GM18861 (cell line): ENCODE measurements around the gene DSG4.

Experiments used
- ATAC-seq: cut with Tn5 transposase; IDR thresholded peaks from one replicate; pipeline ENCODE4 v1.9.1; 2021; ENCODE audit not compliant: unreplicated experiment

The DSG4 gene

GRCh38 chr18:31444142-31444541 lies 67.6 kb downstream of the DSG4 start:
- ATAC-seq: no peak

- ATAC-seq: no peak
These were observed 69.3 kb downstream of the DSG4 start for GRCh38 chr18:31445908-31446307.

- no peak for ATAC-seq
These were observed 70.3 kb downstream of the DSG4 start for GRCh38 chr18:31446854-31447253.

- no peak for ATAC-seq
These were observed 71.1 kb downstream of the DSG4 start, which contains the start of gene DSG3 for GRCh38 chr18:31447530-31448191. Gene DSG3 (plus strand): TSS chr18:31447741. CDS start chr18:31447878, 137 bp downstream.

- no peak for ATAC-seq
These were observed 73.8 kb downstream of the DSG4 start for GRCh38 chr18:31450409-31450808.

- no peak for ATAC-seq
These were observed 75.0 kb downstream of the DSG4 start for GRCh38 chr18:31451625-31452024.

- ATAC-seq: no peak
These were observed 77.6 kb downstream of the DSG4 start for GRCh38 chr18:31454066-31454708.
